ENCODE measurements around the gene MAJIN. TPM values are rescaled to one million over a fixed set of nuclear protein-coding genes. Genes with fewer than 3 reads are reported as not detected.
A peak's percentile ranks its signal among the peaks of the same experiment; 100 is the strongest.

Gene MAJIN
- polyA plus RNA-seq, 1 of the 3 experiments (the other 2 are of a cell fraction): not detected

DNA sequence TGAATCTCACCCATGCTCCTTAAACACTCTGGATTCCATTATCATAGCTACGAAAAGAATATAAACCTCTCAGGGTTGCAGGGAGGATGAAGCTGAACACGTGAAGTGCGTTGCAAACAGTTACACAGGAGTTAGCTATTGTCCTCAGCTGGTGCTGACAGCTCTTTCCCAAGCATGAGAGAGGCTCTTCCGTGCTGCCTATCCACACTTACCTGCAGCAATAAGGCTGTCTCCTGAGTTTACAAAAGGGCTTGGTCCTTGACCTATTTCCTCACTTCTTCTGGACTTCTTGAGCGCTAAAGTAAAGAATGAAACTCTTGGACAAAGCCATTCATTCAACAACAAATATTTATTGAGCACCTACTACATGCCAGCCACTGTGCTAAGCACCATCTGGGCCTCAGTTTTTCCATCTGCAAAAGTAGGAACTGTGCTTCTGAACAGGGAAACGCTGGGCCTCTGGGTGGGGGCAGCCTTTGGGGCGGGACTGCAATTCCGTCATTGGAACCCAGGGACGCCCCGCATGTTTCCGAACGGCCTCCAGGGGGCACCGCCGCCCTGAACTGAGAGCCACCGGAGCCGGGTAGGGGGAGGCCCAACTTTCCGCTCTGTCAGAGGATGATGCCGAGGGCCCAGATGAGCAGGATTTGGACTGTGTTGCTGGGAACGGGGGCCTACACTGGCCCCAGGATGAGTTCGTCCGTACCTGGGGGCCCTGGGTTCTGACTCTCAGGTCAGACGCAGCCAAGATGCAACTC is 41.4 kb upstream of the MAJIN start:
- POLR2A ChIA-PET: interaction anchor here (0.5 to 1.2 kb wide), 7 partner anchors 9 to 219 kb away, joined by 3 to 8 read pairs (median 3); no protein-coding TSS in a partner anchor
- TF ChIP-seq SMC3 (IDR thresholded peaks at IDR 0.05; ENCODE audit: low read depth, low read length): peak; percentile 54
- peak; percentile 47; the same call in 1 of the 2 replicates for TF ChIP-seq ELF1 (IDR thresholded peaks at IDR 0.05)
- TF ChIP-seq, protein P1, sequence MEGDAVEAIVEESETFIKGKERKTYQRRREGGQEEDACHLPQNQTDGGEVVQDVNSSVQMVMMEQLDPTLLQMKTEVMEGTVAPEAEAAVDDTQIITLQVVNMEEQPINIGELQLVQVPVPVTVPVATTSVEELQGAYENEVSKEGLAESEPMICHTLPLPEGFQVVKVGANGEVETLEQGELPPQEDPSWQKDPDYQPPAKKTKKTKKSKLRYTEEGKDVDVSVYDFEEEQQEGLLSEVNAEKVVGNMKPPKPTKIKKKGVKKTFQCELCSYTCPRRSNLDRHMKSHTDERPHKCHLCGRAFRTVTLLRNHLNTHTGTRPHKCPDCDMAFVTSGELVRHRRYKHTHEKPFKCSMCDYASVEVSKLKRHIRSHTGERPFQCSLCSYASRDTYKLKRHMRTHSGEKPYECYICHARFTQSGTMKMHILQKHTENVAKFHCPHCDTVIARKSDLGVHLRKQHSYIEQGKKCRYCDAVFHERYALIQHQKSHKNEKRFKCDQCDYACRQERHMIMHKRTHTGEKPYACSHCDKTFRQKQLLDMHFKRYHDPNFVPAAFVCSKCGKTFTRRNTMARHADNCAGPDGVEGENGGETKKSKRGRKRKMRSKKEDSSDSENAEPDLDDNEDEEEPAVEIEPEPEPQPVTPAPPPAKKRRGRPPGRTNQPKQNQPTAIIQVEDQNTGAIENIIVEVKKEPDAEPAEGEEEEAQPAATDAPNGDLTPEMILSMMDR (IDR thresholded peaks at IDR 0.05): peak; percentile 71
- TF ChIP-seq RAD21 (IDR thresholded peaks at IDR 0.05; ENCODE audit: low read length): peak; percentile 70
- TF ChIP-seq TAF1 (IDR thresholded peaks at IDR 0.05; ENCODE audit: borderline replicate concordance, low read depth, low read length): no peak
- TF ChIP-seq NRF1 (IDR thresholded peaks at IDR 0.05; ENCODE audit: low read depth, low read length): no peak
- 32% methylated on average over 11 of the region's 22 CpGs for WGBS (ENCODE audit: low lambda C conversion rate)

DNA sequence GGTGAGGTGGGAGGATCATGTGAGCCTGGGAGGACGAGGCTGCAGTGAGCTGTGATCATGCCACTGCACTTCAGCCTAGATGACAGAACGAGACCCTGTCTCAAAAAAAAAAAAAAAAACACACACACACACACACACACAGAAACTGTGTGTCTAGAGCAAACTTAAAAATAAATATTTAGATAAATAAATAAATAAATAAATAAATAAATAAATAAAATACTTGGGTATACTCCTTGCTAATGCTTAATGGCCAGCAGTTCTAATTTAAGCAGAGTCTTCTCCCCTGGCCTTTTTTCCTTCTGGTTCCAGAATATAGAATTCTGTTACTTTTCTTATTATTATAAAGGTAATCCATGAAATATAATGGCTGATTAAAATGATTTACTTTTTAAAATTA is 37.0 kb upstream of the MAJIN start:
- no peak overlapping the region for H2AFZ ChIP-seq (ENCODE audit: low read depth)
- H3K4me3 ChIP-seq (ENCODE audit: low read depth in 2 of 2, low read length in 1 of 2): no peak overlapping the region
- ChIA-PET POLR2A (no interaction called here), CTCF (no interaction called here)
- no peak for DNase-seq
- H3K4me2 ChIP-seq: no peak overlapping the region
- no peak overlapping the region for H3K9ac ChIP-seq
- 94% methylated on average over 2 of the region's 2 CpGs for WGBS (ENCODE audit: low lambda C conversion rate)
- peaks cover 10% of the 10 kb centered on the region for H3F3A ChIP-seq (replicated peaks; ENCODE audit: insufficient read depth)
- H3K27ac ChIP-seq (ENCODE audit: low read depth in 2 of 2, low read length in 1 of 2): no peak overlapping the region
- H3K27me3 ChIP-seq (ENCODE audit: insufficient read depth): no peaks in the 10 kb centered on the region
- H3K4me1 ChIP-seq (ENCODE audit: control insufficient read depth in 1 of 2, insufficient read depth in 2 of 2, low read depth in 1 of 2, low read length in 1 of 2): peaks cover 4 to 9% of the 10 kb centered on the region in 2 experiments; a peak in 2 of 4 replicates
- no peak for TF ChIP-seq MAX (IDR thresholded peaks at IDR 0.05; ENCODE audit: low read depth)
- no peak for TF ChIP-seq SMC3 (IDR thresholded peaks at IDR 0.05; ENCODE audit: low read depth, low read length)
- TF ChIP-seq, protein P1 (IDR thresholded peaks at IDR 0.05): no peak
- no peak for TF ChIP-seq NRF1 (IDR thresholded peaks at IDR 0.05; ENCODE audit: low read depth, low read length)
- no peak for TF ChIP-seq RXRA (IDR thresholded peaks at IDR 0.05; ENCODE audit: borderline replicate concordance, low read depth)
- no peak for TF ChIP-seq MEF2A (IDR thresholded peaks at IDR 0.05; ENCODE audit: borderline replicate concordance, low read depth)
- no peaks in the 10 kb centered on the region for H3K9me3 ChIP-seq
- H3K9me2 ChIP-seq: no peaks in the 10 kb centered on the region
- H3K36me3 ChIP-seq (replicated peaks in 1 of 2; ENCODE audit: control insufficient read depth in 1 of 2, insufficient read depth in 2 of 2, low read length in 1 of 2): no peaks in the 10 kb centered on the region
- no peaks in the 10 kb centered on the region for H4K20me1 ChIP-seq (ENCODE audit: insufficient read depth)
- H3K79me2 ChIP-seq (ENCODE audit: insufficient read depth): no peaks in the 10 kb centered on the region

More for the DNA sequence above, 41.4 kb upstream of the MAJIN start:
- CTCF ChIA-PET: interaction anchor here (0.6 to 4.9 kb wide), 61 partner anchors 9 to 1727 kb away, joined by 3 to 56 read pairs (median 5); partner anchors contain the start of genes ATG2A, BATF2, CAPN1 and CDCA5
- Histone ChIP-seq H3K79me2 (ENCODE audit: insufficient read depth) (peaks cover 24% of the 10 kb centered on the region; the same call in 1 of the 2 replicates), H2AFZ (ENCODE audit: low read depth) (peak overlapping the region; percentile 95), H4K20me1 (ENCODE audit: insufficient read depth) (no peaks in the 10 kb centered on the region), H3K4me1 (ENCODE audit: control insufficient read depth in 1 of 2, insufficient read depth in 2 of 2, low read depth in 1 of 2, low read length in 1 of 2) (peaks cover 4% of the 10 kb centered on the region in 2 experiments; a peak in 2 of 4 replicates), H3K36me3 (replicated peaks in 1 of 2; ENCODE audit: control insufficient read depth in 1 of 2, insufficient read depth in 2 of 2, low read length in 1 of 2) (peaks cover 0 to 5% of the 10 kb centered on the region in 2 experiments), H3K9me3 (no peaks in the 10 kb centered on the region), H3K27ac (ENCODE audit: low read depth in 2 of 2, low read length in 1 of 2) (peak overlapping the region; percentile 95), H3K27me3 (ENCODE audit: insufficient read depth) (no peaks in the 10 kb centered on the region), H3K4me2 (peak overlapping the region; percentile 88), H3K9ac (peak overlapping the region; percentile 89), H3F3A (replicated peaks; ENCODE audit: insufficient read depth) (peaks cover 16% of the 10 kb centered on the region), H3K4me3 (ENCODE audit: low read depth in 2 of 2, low read length in 1 of 2) (peak overlapping the region; percentile 69 to 70), H3K9me2 (no peaks in the 10 kb centered on the region)
- DNase-seq: peak; percentile 95

All from SK-N-SH (cell line).